HG03575 (cell line): ENCODE results near the gene MPRIP.

Source experiments
- ATAC-seq: cut with Tn5 transposase; IDR thresholded peaks from one replicate; pipeline ENCODE4 v1.9.1; 2021; ENCODE audit not compliant: unreplicated experiment, insufficient number of reproducible peaks, low FRiP score; ENCODE audit errors: extremely low read depth

Gene MPRIP

GRCh38 chr17:17167986-17168385 lies 125.7 kb downstream of the MPRIP start:
- ATAC-seq = no peak

- no peak for ATAC-seq
Observed at GRCh38 chr17:17168401-17168800, 126.1 kb downstream of the MPRIP start.

- no peak for ATAC-seq
Observed at GRCh38 chr17:17169396-17169795, 127.1 kb downstream of the MPRIP start.

GRCh38 chr17:17170346-17170985 lies 128.2 kb downstream of the MPRIP start:
- ATAC-seq = no peak

- ATAC-seq = no peak
Observed at GRCh38 chr17:17171186-17171585, 128.9 kb downstream of the MPRIP start.

GRCh38 chr17:17172001-17172939 lies 130.0 kb downstream of the MPRIP start:
- ATAC-seq = no peak

GRCh38 chr17:17172990-17173389 lies 130.7 kb downstream of the MPRIP start:
- ATAC-seq = no peak

GRCh38 chr17:17173921-17174320 lies 131.7 kb downstream of the MPRIP start:
- ATAC-seq = no peak

- no peak for ATAC-seq
Observed at GRCh38 chr17:17175340-17175739, 133.1 kb downstream of the MPRIP start.

- ATAC-seq = no peak
Observed at GRCh38 chr17:17175917-17176316, 133.7 kb downstream of the MPRIP start.

GRCh38 chr17:17176341-17176740 lies 134.1 kb downstream of the MPRIP start:
- no peak for ATAC-seq

- ATAC-seq = no peak
Observed at GRCh38 chr17:17177176-17177575, 134.9 kb downstream of the MPRIP start.

- no peak for ATAC-seq
Observed at GRCh38 chr17:17179371-17179827, 137.1 kb downstream of the MPRIP start.

GRCh38 chr17:17180141-17180603 lies 137.9 kb downstream of the MPRIP start:
- ATAC-seq = no peak

- ATAC-seq = no peak
Observed at GRCh38 chr17:17180741-17181525, 138.7 kb downstream of the MPRIP start.

GRCh38 chr17:17181666-17182597 lies 139.7 kb downstream of the MPRIP start:
- no peak for ATAC-seq

- ATAC-seq = no peak
Observed at GRCh38 chr17:17182598-17183136, 140.4 kb downstream of the MPRIP start.

- no peak for ATAC-seq
Observed at GRCh38 chr17:17183744-17184143, 141.5 kb downstream of the MPRIP start.
